Anterior cingulate cortex (tissue), 58 donors: ENCODE measurements around the gene GCFC2.

Experiments used
- DNase-seq, 58 donors: peaks; one replicate each; lab custom pipeline; 2025; lab: John Stamatoyannopoulos, UW

GCFC2 gene

GRCh38 chr2:75632813-75633212, 77.9 kb downstream of the GCFC2 start:
- DNase-seq, result no peak

GRCh38 chr2:75632091-75632701, 78.5 kb downstream of the GCFC2 start:
- no peak for DNase-seq

- DNase-seq, result peak in 49 of 58 donors; percentile 5 to 78 (median 35)
Observed at GRCh38 chr2:75627902-75628504, 82.7 kb downstream of the GCFC2 start.

GRCh38 chr2:75622929-75623328, 87.8 kb downstream of the GCFC2 start:
- no peak for DNase-seq

GRCh38 chr2:75622500-75622899, 88.2 kb downstream of the GCFC2 start:
- no peak for DNase-seq

GRCh38 chr2:75621228-75621627, 89.5 kb downstream of the GCFC2 start:
- DNase-seq, result no peak

- DNase-seq, result no peak
Observed at GRCh38 chr2:75619956-75620740, 90.6 kb downstream of the GCFC2 start.

GRCh38 chr2:75616933-75617332, 93.8 kb downstream of the GCFC2 start:
- DNase-seq, result no peak

GRCh38 chr2:75616406-75616805, 94.3 kb downstream of the GCFC2 start:
- no peak for DNase-seq

GRCh38 chr2:75614162-75614651, 96.5 kb downstream of the GCFC2 start:
- no peak for DNase-seq

GRCh38 chr2:75612862-75613243, 97.9 kb downstream of the GCFC2 start:
- DNase-seq, result no peak
